GM19035 (cell line): ENCODE measurements around the gene SLC11A2.
"Not testable (repeated sequence)": the region's sequence is repeated elsewhere in the genome, so short reads cannot be mapped to it uniquely, and the experiment has no call there.

ENCODE experiments used
- ATAC-seq: cut with Tn5 transposase; IDR thresholded peaks from one replicate; pipeline ENCODE4 v1.9.1; 2021; ENCODE audit not compliant: unreplicated experiment

Gene SLC11A2

DNA sequence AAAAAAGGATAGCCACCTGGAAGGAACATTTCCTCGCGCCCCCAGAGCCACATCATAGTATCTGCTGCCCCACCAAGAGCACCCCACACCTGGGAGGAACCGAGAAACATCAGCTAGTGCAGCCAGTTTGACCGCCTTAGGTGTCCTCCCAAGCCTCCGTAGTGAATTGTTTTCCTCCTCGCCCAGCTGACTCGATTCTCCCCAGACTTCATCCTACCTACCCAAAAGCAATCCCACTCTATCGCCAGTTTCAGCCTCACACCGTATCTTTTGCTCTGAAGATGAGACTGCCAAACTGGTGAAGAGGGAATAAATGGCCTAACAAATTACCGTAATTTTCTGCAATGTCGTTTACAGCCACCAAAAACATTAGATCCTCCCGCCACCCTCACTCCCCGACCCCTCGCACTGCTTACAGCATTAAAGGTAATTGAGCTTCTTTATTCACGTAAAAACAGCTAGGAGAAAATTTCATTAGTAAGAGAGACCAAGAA lies 1.2 kb upstream of the SLC11A2 start:
- no peak for ATAC-seq

DNA sequence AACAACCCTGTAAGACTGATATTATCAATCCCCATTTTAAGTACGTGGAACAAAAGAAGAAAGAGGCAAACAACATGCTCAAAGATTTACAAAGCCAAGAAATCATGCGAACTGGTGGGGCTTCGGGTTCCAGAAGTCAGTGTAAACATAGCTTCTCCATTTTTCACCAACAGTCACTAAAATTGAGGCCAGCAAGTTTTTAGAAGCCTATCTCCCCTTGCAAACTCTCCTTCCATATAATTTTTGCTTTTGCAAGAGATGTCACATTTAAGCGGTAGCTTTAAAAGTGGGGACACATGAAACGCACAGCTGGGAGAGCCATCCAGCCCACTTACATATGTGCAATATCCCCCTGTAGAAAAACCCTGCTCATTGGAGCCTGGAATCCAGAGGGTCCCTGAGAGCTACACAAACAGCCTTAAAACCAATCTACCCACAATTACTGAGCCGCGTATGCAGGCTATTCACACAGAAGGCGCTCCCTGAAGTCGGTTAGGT lies 797 bp downstream of the SLC11A2 start:
- no peak for ATAC-seq

DNA sequence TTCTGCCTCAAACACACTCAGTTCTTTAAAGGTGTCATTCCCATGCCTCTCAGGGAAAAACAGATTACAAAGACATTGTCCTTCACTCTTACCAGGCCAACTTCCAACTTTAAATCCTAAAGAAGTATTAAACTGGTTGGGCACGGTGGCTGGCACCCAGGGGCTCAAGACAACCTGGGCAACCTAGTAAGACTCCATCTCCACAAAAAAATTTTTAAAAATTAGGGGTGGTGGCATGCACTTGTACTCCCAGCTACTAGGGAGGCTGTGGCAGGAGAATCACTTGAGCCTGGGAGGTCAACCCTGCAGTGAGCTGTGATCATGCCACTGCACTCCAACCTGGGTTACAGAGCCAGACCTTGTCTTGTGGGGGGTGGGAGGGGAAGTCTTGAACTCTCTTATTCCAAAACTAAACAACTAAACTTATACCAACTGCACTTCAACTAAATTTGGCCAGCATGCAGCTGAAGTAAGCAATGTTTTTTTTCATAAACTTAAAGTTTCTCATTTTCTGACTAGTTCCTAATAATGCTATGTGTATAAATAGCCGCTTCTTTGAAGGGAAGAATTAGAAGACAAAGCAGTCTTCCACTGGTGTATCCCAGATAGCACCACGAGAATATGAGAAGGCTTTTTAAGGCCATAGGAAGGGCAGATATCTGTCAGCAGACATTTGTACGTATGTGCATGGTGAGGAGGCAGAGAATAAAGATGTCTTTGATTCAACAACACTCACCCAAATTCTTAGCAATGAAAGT lies 2.4 kb downstream of the SLC11A2 start:
- ATAC-seq: no peak

DNA sequence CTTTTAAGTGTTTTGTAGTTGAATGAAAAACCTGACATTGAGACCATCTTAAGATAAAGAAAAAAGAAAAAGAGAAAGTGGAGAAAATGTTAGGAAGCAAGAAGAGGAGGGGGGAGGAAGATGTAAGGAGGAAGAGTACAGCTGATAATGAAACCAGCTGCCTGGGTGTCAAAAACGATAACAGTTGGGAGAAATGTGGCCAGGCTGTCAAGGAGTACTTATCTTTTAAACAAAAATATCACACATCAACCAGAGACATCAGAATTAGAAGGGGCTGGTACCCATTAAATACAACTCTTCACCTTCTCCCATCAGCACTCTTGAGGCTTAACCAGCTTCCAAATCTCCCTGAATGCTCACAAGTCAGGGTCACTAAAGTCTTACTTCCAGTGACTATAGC lies 4.5 kb downstream of the SLC11A2 start:
- no peak for ATAC-seq

DNA sequence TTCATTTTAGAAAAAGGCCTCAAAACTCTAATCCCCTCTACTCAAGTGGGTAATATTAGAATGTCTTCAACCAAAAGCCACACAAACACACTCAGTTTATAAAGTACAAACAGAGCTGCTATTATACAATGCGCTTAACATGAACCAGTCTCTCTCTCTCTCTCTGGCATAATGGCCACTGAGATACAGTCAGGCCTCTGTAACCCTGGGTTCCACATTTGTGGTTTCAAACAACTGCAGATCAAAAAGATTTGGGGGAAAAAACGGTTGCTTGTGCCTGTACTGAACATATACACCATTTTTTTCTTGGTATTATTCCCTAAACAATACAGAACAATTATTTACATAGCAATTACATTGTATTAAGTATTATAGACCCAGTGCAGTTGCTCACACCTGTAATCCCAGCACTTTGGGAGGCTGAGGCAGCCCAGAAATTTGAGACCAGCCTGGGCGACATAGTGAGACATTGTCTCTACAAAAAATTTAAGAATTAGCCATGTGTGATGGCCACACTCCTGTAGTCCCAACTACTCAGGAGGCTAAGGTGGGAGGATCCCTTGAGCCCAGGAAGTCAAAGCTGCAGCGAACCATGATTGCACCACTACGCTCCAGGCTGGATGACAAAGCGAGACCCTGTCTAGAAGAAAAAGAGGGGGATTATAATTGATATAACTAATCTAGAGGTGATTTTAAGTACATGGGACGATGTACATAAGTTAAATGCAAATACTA lies 5.6 kb downstream of the SLC11A2 start:
- no peak for ATAC-seq

DNA sequence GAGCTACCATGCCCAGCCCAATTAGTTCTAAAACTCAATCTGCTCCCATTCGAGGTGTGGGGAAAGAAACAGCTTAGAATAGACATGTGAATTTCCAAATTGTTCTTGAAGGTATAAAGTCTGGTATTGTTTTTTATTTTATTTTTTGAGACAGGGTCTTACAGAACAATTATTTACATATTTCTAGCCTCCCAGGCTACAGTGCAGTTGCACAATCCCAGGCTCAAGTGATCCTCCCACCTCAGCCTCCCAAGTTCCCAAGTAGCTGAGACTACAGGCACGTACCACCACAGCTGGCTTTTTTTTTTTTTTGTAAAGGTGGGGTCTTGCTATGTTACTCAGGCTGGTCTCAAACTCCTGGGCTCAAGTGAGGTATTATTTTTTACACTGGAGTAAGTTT lies 6.3 kb downstream of the SLC11A2 start:
- ATAC-seq: no peak

DNA sequence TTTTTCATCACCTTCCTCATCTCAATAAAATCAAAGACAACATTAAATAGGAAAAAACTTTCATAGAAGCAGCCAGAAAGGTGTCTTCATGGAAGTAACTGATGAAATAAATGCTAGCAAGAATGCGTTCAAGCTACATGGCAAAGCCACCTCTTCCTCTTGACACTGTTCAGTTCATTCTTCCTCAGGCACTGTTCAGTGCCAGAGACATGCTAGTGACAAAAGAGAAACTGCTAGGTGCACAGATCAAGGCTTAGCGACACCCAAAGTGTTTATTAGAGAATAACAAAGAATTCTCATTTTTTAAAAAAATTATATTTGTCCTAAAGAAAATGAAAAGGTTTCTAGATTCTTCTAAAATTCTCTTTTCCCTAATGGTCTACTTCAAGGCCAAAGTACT lies 7.2 kb downstream of the SLC11A2 start:
- no peak for ATAC-seq

DNA sequence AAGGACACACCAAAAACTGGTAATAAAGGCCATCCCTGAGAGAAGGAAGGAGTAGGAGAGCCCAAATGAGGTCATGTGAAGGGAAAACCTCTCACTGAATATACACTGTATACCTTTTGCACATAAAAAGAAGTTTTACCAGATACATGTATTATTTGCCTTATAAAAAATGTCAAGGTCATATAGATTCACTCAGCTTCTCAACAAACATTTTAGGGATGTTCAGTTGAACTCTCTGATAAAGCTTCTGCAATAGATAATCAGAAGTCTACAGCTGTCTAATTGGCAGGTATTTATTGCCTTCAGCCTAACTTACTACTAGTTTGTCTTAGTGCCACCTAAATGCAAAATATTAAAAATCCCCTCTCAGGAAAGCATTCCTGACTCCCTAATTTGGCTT lies 8.7 kb downstream of the SLC11A2 start:
- ATAC-seq: no peak

DNA sequence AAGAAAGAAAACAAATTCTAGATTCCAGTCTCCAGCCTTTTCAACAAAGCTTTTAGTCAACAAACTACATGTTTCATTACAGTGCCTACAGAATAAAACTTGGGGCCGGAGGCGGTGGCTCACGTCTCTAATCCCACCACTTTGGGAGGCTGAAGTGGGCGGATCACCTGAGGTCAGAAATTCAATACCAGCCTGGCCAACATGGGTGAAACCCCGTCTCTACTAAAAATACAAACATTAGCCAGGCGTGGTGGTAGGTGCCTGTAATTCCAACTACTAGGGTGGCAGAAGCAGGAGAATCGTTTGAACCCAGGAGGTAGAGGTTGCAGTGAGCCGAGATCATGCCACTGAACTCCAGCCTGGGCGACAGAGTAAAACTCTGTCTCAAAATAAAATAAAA lies 11.7 kb downstream of the SLC11A2 start:
- not testable (repeated sequence) for ATAC-seq

DNA sequence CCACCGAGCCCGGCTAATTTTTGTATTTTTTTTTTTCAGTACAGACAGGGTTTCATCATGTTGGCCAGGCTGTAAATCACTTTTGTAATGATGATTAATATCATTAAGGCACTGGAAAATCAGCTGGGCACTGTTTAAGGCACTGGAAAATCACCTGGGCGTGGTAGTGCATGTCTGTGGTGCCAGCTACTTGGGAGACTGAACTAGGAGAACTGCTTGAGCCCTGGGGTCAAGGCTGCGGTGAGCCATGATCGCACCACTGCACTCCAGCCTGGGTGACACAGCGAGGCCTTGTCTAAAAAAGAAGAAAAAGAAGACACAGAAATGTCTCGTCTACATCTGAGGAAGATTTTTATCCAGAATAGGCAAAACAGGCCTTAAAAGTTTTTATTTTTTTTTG lies 12.7 kb downstream of the SLC11A2 start:
- ATAC-seq: no peak

DNA sequence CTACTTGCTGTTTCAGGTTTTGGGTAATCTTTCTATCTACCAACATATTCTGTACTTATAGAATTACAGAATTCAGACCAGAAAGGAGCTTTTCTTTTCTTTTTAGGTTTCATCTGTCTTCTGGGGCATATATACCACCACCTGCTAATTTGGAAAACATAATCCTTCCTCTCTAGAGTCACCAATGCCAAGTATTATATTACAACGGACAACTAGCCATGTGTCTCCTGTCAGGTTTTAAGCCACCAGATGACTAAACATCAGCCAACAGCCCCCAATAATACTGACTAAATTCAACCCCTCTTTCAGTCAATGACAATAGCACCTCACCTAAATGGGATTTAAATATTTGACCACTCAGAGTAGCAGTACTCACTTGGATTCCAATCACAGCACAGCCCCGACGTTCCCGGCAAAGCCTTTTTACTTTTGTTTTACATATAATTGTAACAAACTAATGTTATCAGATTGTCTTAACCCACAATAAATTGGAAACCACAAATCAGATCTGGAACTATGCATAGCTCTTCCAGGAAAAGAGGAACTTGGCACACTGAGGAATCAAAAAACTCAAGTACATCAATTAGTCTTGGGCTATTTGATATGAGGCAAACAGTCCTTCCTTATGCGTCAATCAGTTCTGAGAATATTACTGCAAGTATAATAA lies 13.5 kb downstream of the SLC11A2 start:
- ATAC-seq: no peak

DNA sequence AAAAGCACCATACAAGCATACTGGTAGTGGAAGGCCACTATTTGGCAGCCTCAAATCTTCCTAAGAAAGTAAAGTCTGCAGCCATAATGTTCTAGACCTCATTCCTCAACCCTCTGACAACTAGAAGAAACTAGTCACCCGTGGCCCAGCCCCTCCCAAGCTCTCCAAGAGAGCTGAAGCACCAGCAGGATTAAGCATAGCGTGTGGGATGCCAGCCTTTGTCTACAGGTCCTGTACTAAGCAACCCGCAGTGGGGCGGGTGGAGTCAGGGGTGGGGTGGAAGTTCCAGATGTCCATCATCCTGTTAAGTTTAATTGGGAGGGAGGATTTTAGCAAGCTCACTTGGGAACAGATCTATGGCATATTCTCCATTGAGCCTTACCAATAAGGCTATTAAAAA lies 14.2 kb downstream of the SLC11A2 start:
- no peak for ATAC-seq

DNA sequence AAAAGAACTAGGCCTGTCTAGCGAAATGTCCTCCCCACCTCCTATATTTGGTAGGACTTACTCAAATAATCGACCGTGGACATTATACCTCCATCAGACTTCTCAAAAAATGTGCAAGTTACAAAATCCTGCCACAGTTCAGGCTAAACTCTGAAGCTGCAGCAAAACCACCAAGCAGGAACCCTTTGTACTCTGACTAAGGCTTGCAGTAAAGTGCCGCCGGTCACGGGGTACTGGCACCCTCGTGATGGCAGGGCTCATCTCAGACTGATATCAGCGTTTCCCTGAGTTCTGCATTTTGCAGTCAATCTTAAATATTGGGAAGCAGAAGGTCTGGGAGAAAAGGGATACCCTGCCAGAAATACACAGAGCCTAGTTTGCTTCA lies 17.1 kb downstream of the SLC11A2 start:
- no peak for ATAC-seq

DNA sequence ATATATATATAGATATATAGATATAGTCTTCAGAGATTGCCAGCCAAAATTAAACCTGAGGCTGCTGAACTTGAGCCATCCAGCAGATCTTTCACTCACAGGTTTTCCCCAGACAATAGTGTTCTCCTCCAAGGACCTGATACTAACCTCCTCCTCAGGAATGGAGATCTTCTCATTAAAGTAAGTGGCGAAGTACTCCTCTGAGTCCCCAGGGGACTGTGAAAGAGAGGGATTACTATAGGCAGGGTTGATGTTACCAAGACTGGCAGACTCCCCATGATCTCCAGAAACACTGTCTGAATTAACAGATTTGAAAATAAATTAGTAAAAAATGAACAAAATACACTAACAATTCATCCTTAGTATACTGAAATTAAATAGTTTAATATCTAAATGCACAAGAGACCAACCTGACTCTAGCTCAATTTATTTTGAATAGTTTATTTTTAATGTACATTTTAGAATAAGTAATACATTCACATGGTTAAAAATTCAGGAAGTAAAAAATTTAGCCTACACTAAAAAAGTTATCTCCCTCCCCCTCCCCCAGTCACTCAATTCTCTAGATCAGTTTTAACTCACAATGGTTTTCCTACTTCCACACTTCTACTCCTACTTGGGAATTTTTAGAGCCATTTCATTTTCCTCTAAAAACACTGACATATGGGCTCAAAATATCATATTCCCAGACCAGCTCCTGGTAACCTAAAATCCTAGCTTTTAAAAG lies 17.7 kb downstream of the SLC11A2 start:
- ATAC-seq: no peak

DNA sequence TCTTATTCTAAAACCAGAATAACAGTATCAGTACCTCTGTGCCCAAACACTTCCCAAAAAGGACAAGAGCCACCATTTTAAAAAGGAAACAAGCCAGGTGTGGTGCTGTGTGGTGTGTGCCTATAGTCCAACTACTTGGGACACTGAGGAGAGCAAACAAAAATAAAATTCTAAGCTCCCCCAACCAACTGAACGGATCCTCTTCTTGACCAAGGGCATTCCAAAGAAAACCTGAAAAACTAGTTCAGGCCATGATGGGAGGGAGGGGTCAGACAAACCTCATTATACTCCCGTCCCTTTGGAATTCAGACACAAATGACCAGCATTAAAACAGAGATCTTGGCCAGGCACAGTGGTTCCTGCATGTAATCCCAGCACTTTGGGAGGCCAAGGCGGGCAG lies 20.5 kb downstream of the SLC11A2 start:
- no peak for ATAC-seq

DNA sequence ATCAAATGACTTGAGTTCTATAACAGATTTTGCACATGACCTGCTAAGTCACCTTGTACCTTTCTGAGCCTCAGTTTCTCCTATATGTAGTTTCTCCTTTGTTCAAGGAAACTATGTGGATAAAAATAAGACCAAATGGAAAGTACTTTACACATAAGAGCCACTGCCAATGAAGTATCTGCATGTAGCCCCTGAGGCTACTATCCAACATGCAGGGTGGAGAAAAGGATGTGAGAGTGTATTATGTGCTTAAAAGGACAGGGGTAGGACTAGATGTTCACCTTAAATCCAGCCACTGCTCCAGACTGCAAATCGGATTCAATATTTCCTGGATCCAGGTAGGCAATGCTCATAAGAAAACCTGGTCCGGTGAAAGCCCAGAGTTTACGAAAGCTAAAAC lies 21.2 kb downstream of the SLC11A2 start:
- ATAC-seq: no peak

DNA sequence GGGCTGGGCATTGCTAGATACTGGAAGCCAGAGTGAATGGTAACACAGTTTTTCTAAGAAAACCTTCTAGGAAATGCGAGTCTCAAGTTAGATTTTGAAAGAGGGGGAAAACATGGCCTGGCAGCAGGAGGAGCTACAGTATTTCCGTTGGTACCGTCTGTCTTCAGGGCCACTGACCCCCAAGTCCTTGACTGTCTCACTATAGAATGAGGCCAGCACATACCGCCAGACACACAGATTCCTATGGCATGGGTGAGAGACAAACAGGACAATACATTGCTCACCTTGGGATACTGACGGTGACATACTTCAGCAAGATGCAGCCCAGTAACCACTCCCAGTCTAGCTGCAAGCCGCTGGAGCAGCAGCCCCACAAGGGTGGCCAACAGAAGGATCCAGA lies 21.7 kb downstream of the SLC11A2 start:
- ATAC-seq: no peak

DNA sequence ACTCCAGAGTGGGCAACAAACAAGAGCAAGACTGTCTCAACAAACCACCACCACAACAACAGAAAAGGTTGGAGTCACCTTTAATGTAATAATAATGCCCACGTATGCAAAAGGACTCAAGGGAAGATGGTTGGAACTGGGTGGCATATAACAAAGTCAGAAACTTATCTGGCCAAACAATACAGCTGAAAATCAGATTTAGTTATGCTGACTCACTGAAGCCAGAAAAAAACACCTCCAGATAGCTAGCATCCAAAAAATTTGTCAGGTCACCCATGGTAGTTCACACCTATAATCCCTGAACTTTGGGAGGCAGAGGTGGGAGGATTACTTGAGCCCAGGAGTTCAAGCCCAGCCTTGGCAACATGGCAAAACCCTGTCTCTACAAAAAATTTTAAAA lies 24.4 kb downstream of the SLC11A2 start:
- ATAC-seq: no peak

DNA sequence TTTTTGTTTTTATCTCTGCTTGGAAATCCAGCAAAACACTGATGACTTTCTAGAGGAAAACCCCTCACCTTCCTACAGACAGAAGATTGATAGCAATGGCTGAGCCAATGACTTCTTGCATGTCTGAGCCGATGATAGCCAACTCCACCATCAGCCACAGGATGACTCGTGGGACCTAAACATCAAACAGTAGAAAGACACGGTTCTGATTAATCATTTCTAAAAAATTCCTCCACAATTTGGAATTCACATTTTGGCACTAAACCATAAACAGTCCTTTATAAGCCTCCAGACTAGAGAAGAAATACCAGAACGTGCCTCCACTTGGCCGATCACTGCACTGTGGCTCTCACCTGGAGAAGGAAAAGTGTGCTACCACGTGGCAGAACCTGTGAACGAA lies 25.9 kb downstream of the SLC11A2 start:
- ATAC-seq: no peak

DNA sequence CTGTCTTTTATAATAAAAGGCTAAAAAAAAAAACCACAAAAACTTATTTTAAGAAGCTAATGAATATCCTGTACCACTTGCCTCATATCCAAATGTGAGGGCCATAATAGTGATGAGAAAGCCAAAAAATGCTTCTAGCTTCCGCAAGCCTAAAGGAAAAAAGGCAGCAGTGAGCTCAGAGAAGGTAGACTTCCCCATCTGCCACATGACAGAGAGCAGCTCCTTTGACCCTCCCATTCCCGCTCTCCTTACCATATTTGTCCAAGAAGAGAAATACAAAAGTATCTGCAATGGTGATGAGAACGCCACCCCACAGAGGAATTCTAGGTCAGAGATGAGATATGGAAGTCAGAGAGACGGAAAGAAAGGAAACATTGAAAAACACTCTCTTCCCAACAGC lies 27.1 kb downstream of the SLC11A2 start:
- no peak for ATAC-seq

DNA sequence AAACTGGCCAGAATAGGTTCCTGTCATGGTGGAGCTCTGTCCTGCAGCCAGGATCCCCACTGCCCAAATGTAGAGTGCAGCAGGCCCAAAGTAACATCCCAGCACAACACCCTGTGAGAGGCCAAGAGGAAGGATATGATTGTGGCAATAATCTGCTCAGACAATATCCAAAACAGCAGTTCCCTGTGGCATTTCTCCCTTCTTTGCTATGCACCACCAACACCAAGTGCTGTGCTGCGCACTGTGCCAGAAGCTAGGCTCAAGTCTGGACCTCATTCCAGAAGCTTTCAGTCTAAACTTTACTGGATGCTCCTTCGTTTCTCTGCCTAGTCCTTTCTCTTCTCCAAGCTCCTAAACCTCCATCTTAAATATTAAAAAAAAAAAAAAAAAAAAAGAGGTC lies 33.4 kb downstream of the SLC11A2 start:
- ATAC-seq: no peak
